ENCODE measurements around the gene PEBP1.

Gene PEBP1

DNA sequence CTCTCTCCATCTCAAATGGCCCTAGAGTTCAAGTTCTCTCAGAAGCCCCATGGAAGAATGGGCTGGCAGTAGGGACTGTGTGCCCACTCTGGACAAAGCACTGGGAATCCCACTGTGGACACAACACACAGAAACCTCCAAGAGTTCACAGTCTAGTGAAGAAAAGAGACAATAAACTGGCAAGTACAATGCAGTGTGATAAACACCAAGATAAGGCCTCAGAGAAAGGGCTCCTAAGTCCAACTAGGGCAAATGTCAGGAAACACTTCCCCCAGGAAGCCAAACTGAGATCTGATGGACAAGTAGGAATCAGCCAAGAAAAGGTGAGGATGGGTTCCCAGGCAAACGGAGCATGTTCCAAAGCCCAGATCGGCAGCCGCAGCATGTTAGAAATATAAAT is 37.5 kb upstream of the PEBP1 start:
- no peak overlapping the region for H3K27ac ChIP-seq (ENCODE audit: low read length)
- H4K20me1 ChIP-seq (ENCODE audit: insufficient read depth, low read length), result no peaks in the 10 kb centered on the region
- H3K4me2 ChIP-seq (ENCODE audit: low read depth, low read length), result no peak overlapping the region
- no peaks in the 10 kb centered on the region for H3K36me3 ChIP-seq (replicated peaks; ENCODE audit: insufficient read depth, low read length)
- no peak overlapping the region for H3K4me3 ChIP-seq (ENCODE audit: low read length)
- no peak for DNase-seq
- TF ChIP-seq EZH2 (optimal IDR thresholded peaks at IDR 0.05; ENCODE audit: low read depth, low read length), result no peak
- TF ChIP-seq EZH2phosphoT487 (IDR thresholded peaks at IDR 0.05; ENCODE audit: low read length), result no peak
- no peak for TF ChIP-seq CTCF (IDR thresholded peaks at IDR 0.05; ENCODE audit: low read length)
- 0 out of 2 replicates have a peak, but pooled peaks cover 4% of the 10 kb centered on the region for H3K27me3 ChIP-seq (replicated peaks; ENCODE audit: insufficient read depth, low read length)
- H3K9me2 ChIP-seq (replicated peaks; ENCODE audit: insufficient read depth, low read length), result no peaks in the 10 kb centered on the region
- no peak overlapping the region for H2AFZ ChIP-seq (ENCODE audit: low read length)
- H3K4me1 ChIP-seq (ENCODE audit: low read length), result no peaks in the 10 kb centered on the region
- H3K9me3 ChIP-seq (replicated peaks; ENCODE audit: insufficient read depth, low read length), result no peaks in the 10 kb centered on the region
- H3F3A ChIP-seq (ENCODE audit: insufficient read depth, low read length), result no peaks in the 10 kb centered on the region
- no peak overlapping the region for H3K9ac ChIP-seq (ENCODE audit: low read length)
- H3K79me2 ChIP-seq (ENCODE audit: low read length), result no peaks in the 10 kb centered on the region

DNA sequence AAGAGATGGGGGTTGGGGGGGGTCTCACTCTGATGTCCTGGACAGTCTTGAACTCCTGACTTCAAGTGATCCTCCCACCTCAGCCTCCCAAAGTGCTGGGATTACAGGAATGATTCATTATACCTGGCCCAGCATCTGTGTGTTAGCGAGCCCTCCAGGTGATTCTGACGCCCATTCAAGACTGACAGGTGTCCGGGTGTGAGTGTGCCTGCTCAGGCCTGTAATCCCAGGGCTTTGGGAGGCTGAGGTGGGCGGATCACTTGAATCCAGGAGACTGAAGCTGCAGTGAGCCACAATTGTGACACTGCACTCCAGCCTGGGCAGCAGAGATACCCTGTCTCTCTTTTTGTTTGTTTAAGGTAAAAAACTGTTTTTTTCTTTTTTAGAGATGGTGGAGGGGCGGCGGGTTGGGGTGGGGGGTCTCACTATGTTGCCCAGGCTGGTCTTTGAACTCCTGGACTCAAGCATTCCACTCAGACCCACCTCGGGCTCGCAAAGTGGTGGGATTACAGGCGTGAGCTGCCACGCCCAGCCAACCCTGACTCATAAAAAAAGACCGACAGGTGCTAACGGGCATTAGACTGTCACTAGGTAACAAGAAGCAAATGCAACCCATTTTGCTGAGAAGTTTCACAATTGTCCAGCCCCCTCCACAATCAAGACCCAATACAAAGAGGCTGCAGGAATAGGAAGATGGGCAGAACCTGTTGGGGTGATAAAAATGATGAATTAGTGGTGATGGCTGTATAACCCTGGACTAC is 36.8 kb upstream of the PEBP1 start:
- H2AFZ ChIP-seq (ENCODE audit: low read length), result no peak overlapping the region
- no peak overlapping the region for H3K27ac ChIP-seq (ENCODE audit: low read length)
- H3K4me2 ChIP-seq (ENCODE audit: low read depth, low read length), result no peak overlapping the region
- no peaks in the 10 kb centered on the region for H3K4me1 ChIP-seq (ENCODE audit: low read length)
- no peaks in the 10 kb centered on the region for H3K9me2 ChIP-seq (replicated peaks; ENCODE audit: insufficient read depth, low read length)
- H3K9ac ChIP-seq (ENCODE audit: low read length), result no peak overlapping the region
- no peaks in the 10 kb centered on the region for H3K36me3 ChIP-seq (replicated peaks; ENCODE audit: insufficient read depth, low read length)
- 0 out of 2 replicates have a peak, but pooled peaks cover 4% of the 10 kb centered on the region for H3K27me3 ChIP-seq (replicated peaks; ENCODE audit: insufficient read depth, low read length)
- no peaks in the 10 kb centered on the region for H4K20me1 ChIP-seq (ENCODE audit: insufficient read depth, low read length)
- H3K79me2 ChIP-seq (ENCODE audit: low read length), result no peaks in the 10 kb centered on the region
- no peak for TF ChIP-seq EZH2 (optimal IDR thresholded peaks at IDR 0.05; ENCODE audit: low read depth, low read length)
- no peak for TF ChIP-seq CTCF (IDR thresholded peaks at IDR 0.05; ENCODE audit: low read length)
- no peak for TF ChIP-seq EZH2phosphoT487 (IDR thresholded peaks at IDR 0.05; ENCODE audit: low read length)
- DNase-seq, result no peak
- H3F3A ChIP-seq (ENCODE audit: insufficient read depth, low read length), result no peaks in the 10 kb centered on the region
- no peaks in the 10 kb centered on the region for H3K9me3 ChIP-seq (replicated peaks; ENCODE audit: insufficient read depth, low read length)
- no peak overlapping the region for H3K4me3 ChIP-seq (ENCODE audit: low read length)

DNA sequence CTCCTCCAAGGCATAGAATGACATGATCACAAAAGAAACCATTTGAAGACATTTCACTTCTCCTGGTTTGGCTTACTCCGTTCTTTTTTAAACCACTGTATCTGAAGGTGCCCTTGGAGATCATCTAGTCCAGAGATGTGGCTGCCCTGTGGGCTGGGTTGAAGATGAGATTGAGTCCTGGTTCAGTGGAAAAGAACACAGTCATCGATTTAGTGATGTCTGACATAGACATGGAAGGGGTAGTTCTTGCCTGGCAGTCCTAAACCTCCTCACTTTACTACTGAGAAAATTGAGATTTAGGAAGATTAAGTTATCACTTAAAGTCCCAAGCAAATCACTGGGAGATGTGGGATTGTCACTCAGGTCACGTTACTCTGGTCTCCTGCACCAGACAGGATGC is 34.9 kb upstream of the PEBP1 start:
- H3K9ac ChIP-seq (ENCODE audit: low read length), result no peak overlapping the region
- TF ChIP-seq EZH2phosphoT487 (IDR thresholded peaks at IDR 0.05; ENCODE audit: low read length) (no peak), EZH2 (optimal IDR thresholded peaks at IDR 0.05; ENCODE audit: low read depth, low read length) (no peak), CTCF (IDR thresholded peaks at IDR 0.05; ENCODE audit: low read length) (no peak)
- H3K4me3 ChIP-seq (ENCODE audit: low read length), result no peak overlapping the region
- 0 out of 2 replicates have a peak, but pooled peaks cover 4% of the 10 kb centered on the region for H3K27me3 ChIP-seq (replicated peaks; ENCODE audit: insufficient read depth, low read length)
- no peaks in the 10 kb centered on the region for H3F3A ChIP-seq (ENCODE audit: insufficient read depth, low read length)
- H3K79me2 ChIP-seq (ENCODE audit: low read length), result no peaks in the 10 kb centered on the region
- no peak for DNase-seq
- H3K36me3 ChIP-seq (replicated peaks; ENCODE audit: insufficient read depth, low read length), result no peaks in the 10 kb centered on the region
- H3K27ac ChIP-seq (ENCODE audit: low read length), result no peak overlapping the region
- no peaks in the 10 kb centered on the region for H3K4me1 ChIP-seq (ENCODE audit: low read length)
- no peaks in the 10 kb centered on the region for H4K20me1 ChIP-seq (ENCODE audit: insufficient read depth, low read length)
- no peak overlapping the region for H3K4me2 ChIP-seq (ENCODE audit: low read depth, low read length)
- no peaks in the 10 kb centered on the region for H3K9me2 ChIP-seq (replicated peaks; ENCODE audit: insufficient read depth, low read length)
- no peak overlapping the region for H2AFZ ChIP-seq (ENCODE audit: low read length)
- H3K9me3 ChIP-seq (replicated peaks; ENCODE audit: insufficient read depth, low read length), result no peaks in the 10 kb centered on the region
